Brain microvascular endothelial cell (primary cell): ENCODE results near the gene REEP1.

ENCODE experiments used
- DNase-seq: peaks from one replicate; pipeline ENCODE4 v3.0.0-alpha.2; 2020
- H3K27ac ChIP-seq: fragments of 250-450 bp; sonication (Bioruptor Pico); 2 replicates; pipeline ENCODE4 v1.5.1; 2020; ENCODE audit warnings: mild to moderate bottlenecking, moderate library complexity
- H3K27me3 ChIP-seq: fragments of 250-450 bp; sonication (Bioruptor Pico); replicated peaks from 2 replicates; pipeline ENCODE4 v1.5.1; 2020; ENCODE audit warnings: mild to moderate bottlenecking
- H3K36me3 ChIP-seq: fragments of 250-450 bp; sonication (Bioruptor Pico); replicated peaks from 2 replicates; pipeline ENCODE4 v1.5.1; 2020; ENCODE audit warnings: mild to moderate bottlenecking
- H3K4me3 ChIP-seq: 2 replicates; pipeline ENCODE4 v1.5.1; 2011; ENCODE audit warnings: low read depth, mild to moderate bottlenecking, control low read depth, low read length, moderate library complexity
- in situ Hi-C: cut with HindIII; loops from 2 replicates; pipeline ENCODE4 v1.10.0; 2017; ENCODE audit warnings: low sequenced_read_pairs, low pct_ligation_motif_present
- TF ChIP-seq, protein P1 (sequence below): IDR thresholded peaks from 2 replicates; pipeline ENCODE4 v1.5.1; 2011; ENCODE audit warnings: low read depth, mild to moderate bottlenecking, moderate library complexity, low read length, control low read depth, inconsistent platforms; ENCODE audit errors: missing control alignments

Gene REEP1

GRCh38 chr2:86305195-86305914 is 32.1 kb downstream of the REEP1 start:
- no peak for DNase-seq
- TF ChIP-seq, protein P1, sequence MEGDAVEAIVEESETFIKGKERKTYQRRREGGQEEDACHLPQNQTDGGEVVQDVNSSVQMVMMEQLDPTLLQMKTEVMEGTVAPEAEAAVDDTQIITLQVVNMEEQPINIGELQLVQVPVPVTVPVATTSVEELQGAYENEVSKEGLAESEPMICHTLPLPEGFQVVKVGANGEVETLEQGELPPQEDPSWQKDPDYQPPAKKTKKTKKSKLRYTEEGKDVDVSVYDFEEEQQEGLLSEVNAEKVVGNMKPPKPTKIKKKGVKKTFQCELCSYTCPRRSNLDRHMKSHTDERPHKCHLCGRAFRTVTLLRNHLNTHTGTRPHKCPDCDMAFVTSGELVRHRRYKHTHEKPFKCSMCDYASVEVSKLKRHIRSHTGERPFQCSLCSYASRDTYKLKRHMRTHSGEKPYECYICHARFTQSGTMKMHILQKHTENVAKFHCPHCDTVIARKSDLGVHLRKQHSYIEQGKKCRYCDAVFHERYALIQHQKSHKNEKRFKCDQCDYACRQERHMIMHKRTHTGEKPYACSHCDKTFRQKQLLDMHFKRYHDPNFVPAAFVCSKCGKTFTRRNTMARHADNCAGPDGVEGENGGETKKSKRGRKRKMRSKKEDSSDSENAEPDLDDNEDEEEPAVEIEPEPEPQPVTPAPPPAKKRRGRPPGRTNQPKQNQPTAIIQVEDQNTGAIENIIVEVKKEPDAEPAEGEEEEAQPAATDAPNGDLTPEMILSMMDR = no peak
- Histone ChIP-seq H3K36me3 (no peaks in the 10 kb centered on the region), H3K4me3 (no peak overlapping the region), H3K27ac (no peak overlapping the region), H3K27me3 (peaks cover 11% of the 10 kb centered on the region)
- in situ Hi-C loops = no loop called here

GRCh38 chr2:86304416-86304815 is 33.0 kb downstream of the REEP1 start:
- no peak for DNase-seq
- Histone ChIP-seq H3K27ac (no peak overlapping the region), H3K27me3 (peaks cover 12% of the 10 kb centered on the region), H3K4me3 (no peak overlapping the region), H3K36me3 (no peaks in the 10 kb centered on the region)
- TF ChIP-seq, protein P1 = no peak
- in situ Hi-C loops = no loop called here

- Histone ChIP-seq H3K36me3 (no peaks in the 10 kb centered on the region), H3K27ac (no peak overlapping the region), H3K27me3 (peaks cover 12% of the 10 kb centered on the region), H3K4me3 (no peak overlapping the region)
- in situ Hi-C loops = no loop called here
- DNase-seq = no peak
- TF ChIP-seq, protein P1 = no peak
These were observed 35.1 kb downstream of the REEP1 start for GRCh38 chr2:86302320-86302719.

DNA sequence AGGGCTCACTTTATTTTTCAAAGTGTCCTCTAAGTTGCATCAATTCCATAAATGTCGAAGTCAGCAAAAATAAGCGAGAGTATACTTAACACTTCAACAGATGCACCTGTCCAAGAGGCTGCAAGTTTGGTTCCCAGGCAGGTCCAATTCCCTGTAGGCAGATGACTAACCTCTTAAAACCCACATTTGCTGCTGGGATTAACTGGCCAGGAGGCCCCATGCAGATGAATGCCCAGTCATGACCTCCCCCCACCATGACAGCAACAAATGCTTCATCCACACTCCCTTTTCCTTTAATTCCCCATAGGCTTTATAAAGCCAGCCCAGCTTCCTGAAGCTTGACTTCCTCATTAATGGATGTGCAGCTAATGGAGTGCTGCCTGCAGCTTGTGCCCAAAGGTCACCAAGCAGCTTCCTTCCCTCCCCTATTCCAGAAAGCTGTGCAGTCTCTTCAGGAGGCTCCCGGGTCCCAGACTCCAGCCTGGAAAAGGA is 35.7 kb downstream of the REEP1 start:
- DNase-seq = no peak
- TF ChIP-seq, protein P1 = no peak
- Histone ChIP-seq H3K27me3 (peaks cover 12% of the 10 kb centered on the region), H3K27ac (no peak overlapping the region), H3K36me3 (no peaks in the 10 kb centered on the region), H3K4me3 (no peak overlapping the region)
- in situ Hi-C loops = no loop called here

DNA sequence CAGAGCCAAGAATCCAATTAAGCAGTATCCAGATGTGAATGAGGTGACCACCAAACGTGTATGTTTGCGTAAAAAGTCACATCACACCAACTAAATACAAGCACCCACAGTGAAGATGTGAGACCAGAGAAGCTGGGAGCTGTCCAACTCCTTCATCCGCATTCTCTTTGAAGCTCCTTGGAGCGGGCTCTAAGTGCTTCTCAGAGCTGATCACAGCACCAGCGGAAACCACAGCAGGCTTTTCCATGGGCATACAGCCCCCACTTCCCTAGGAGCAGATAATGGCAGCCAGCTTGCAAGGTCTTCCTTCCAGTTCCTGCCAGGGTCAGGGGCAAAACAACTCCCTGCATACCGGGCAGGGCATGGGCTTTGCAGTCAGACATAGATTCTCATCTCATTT is 36.4 kb downstream of the REEP1 start:
- H3K4me3 ChIP-seq = no peak overlapping the region
- in situ Hi-C loops = no loop called here
- no peaks in the 10 kb centered on the region for H3K36me3 ChIP-seq
- TF ChIP-seq, protein P1 = no peak
- H3K27ac ChIP-seq = no peak overlapping the region
- DNase-seq = no peak
- peaks cover 12% of the 10 kb centered on the region for H3K27me3 ChIP-seq

DNA sequence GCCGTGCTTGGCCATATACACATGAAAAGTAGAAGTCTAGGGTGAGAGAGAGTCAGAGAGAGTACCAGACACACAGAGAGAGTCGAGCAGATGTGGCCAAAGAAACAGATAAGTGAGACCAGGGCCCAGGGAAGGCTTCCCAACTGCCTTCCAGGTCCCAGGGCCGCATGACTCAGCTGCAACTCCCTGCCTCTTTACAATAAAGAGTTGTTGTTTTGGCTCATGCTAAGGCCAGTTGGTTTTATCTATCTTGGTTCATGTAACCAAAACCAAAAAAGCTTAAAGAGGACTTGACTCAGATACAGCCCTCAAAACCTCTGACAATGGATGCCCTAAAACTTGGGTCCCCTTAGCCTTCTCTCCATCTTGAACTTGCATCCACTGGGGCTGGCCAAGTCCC is 36.9 kb downstream of the REEP1 start:
- Histone ChIP-seq H3K4me3 (no peak overlapping the region), H3K36me3 (no peaks in the 10 kb centered on the region), H3K27ac (no peak overlapping the region), H3K27me3 (peaks cover 12% of the 10 kb centered on the region)
- in situ Hi-C loops = no loop called here
- TF ChIP-seq, protein P1 = no peak
- no peak for DNase-seq
